Smooth muscle cell of bladder (primary cell): ENCODE measurements around the gene CARD16. TPM values are rescaled to one million over a fixed set of nuclear protein-coding genes. Genes with fewer than 3 reads are reported as not detected.

Source experiments
- total RNA-seq: library from RNA; depleted of rRNA; stranded (reverse); fragments of >200 nt; gene quantifications from 2 replicates; pipeline ENCODE4 v1.2.3, GENCODE V29; 2014

The CARD16 gene
- total RNA-seq = 25.2 and 38.7 TPM in 2 replicates

GRCh38 chr11:105044557-105045524 lies at the start of gene CARD16:
CARD16 (minus strand) TSS chr11:105045335; CDS start chr11:105045297, 38 bp downstream.

GRCh38 chr11:105034813-105035620 lies 10.1 kb downstream of the CARD16 start, which contains the start of gene CASP1:
CASP1 (minus strand) TSS chr11:105035144; CDS start chr11:105035113, 31 bp downstream.

GRCh38 chr11:105023003-105023402 lies 22.1 kb downstream of the CARD16 start, which contains the start of gene CASP5:
CASP5 (minus strand) TSS chr11:105023168; CDS start chr11:105023136, 32 bp downstream.

Other genes with a start within 250 kb of the CARD16 start
- gene CASP12, start 146.9 kb downstream of the CARD16 start, total RNA-seq = 0.09 TPM in 1 of 2 replicates, not detected in the other
- 134 and 168 TPM in 2 replicates for gene CASP4, start 76.8 kb downstream of the CARD16 start, total RNA-seq
- 0.14 TPM in 1 of 2 replicates, not detected in the other for gene CASP5, start 22.2 kb downstream of the CARD16 start, total RNA-seq
- gene CASP1, start 10.2 kb downstream of the CARD16 start, total RNA-seq = 29.3 and 42.1 TPM in 2 replicates
- not detected in 2 replicates for gene CARD18, start 94.4 kb upstream of the CARD16 start, total RNA-seq